ENCODE measurements around the gene STPG3.
A peak's percentile ranks its signal among the peaks of the same experiment; 100 is the strongest.

STPG3 gene

DNA sequence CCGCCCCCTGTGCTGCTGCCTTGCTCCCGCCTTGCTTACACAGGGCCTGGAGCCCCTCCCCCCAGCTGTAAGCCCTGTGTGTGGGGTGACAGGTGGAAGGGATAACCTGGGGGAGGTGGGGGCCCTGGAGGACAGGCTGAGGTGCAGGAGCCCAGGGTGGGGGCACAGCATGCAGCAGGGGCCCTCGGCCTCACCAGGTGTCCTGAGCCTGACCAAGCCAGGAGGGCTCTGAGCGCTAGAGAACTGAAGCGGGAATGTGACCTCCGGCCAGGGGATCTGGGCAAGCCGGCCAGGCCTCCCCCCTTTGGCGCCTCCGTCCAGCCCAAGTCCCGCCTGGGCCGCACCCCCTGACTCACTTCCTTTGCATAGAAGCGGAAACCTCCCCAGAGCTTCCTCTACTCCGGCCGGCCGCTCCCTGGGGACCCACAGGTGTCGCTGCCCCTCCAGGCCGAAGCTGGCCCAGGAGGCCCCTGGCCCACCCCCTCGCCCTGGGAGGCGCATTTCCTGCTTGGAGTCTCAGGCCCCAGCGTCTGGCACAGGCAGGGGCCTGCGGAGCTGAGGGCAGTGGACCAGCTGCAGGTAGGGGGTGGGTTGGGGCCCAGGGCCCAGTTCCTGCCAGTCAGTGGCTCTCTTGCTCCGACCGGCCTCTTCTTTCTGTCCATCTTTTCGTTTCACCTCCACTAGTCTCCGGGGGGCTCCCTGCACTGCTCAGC, 26.4 kb downstream of the STPG3 start, which contains the start of gene TOR4A:
TSS of gene TOR4A (plus strand) at position 398 of the 713 bp plus-strand sequence. CDS start 964 bp downstream, outside the sequence.
- DNase-seq, result peak; percentile 73
- peak within 1 kb of the TSS; percentile 75 for H2AFZ ChIP-seq (ENCODE audit: low read length)
- peak within 1 kb of the TSS; percentile 74 for H3K4me3 ChIP-seq (ENCODE audit: low read length)

DNA sequence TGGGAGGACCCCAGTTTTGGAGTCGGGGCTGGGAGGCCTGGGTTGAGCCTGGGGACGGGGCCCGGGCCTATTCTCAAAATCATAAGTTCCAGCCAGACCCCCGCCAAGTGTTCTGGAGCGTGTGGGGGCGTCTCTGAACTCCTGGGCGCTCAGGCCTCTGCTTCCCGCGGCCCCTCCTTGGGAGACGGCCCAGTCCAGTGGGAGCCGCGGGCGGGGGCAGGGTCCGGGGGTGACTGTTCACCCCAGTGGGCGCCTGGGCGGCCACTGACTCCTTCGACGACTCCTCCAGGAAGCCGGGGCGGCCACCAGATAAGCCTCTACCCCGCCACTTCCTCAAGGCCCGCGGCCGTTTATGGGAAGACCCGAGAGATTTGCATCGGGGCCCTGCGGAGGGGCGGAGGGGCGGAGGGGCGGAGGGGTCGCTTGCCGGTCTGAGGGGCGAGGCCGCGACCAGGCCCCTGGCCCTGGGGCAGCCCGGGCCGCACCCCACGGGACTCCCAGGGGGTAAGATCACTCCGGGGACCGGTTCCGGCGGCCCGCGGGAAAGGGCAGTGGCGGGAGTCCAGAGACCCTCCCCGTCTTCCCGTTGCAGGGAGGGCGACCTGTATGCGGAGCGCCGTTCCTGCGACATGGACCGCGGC, 27.1 kb downstream of the STPG3 start:
- Histone ChIP-seq H3K4me2 (ENCODE audit: low read depth, low read length) (peak overlapping the region; percentile 79), H3K27me3 (replicated peaks; ENCODE audit: insufficient read depth, low read length) (no peaks in the 10 kb centered on the region), H3K4me1 (ENCODE audit: low read length) (peaks cover 3% of the 10 kb centered on the region; the same call in 1 of the 2 replicates), H4K20me1 (ENCODE audit: insufficient read depth, low read length) (no peaks in the 10 kb centered on the region), H2AFZ (ENCODE audit: low read length) (peak overlapping the region; percentile 75), H3K9me2 (replicated peaks; ENCODE audit: insufficient read depth, low read length) (no peaks in the 10 kb centered on the region), H3K9me3 (replicated peaks; ENCODE audit: insufficient read depth, low read length) (no peaks in the 10 kb centered on the region), H3K36me3 (replicated peaks; ENCODE audit: insufficient read depth, low read length) (no peaks in the 10 kb centered on the region), H3F3A (ENCODE audit: insufficient read depth, low read length) (no peaks in the 10 kb centered on the region), H3K9ac (ENCODE audit: low read length) (peak overlapping the region; percentile 70; the same call in 1 of the 2 replicates), H3K4me3 (ENCODE audit: low read length) (peak overlapping the region; percentile 74), H3K79me2 (ENCODE audit: low read length) (peaks cover 8% of the 10 kb centered on the region; the same call in 1 of the 2 replicates), H3K27ac (ENCODE audit: low read length) (no peak overlapping the region; the same call in 1 of the 2 replicates)
- TF ChIP-seq EZH2phosphoT487 (IDR thresholded peaks at IDR 0.05; ENCODE audit: low read length) (no peak), EZH2 (optimal IDR thresholded peaks at IDR 0.05; ENCODE audit: low read depth, low read length) (no peak)
- TF ChIP-seq, protein P1, sequence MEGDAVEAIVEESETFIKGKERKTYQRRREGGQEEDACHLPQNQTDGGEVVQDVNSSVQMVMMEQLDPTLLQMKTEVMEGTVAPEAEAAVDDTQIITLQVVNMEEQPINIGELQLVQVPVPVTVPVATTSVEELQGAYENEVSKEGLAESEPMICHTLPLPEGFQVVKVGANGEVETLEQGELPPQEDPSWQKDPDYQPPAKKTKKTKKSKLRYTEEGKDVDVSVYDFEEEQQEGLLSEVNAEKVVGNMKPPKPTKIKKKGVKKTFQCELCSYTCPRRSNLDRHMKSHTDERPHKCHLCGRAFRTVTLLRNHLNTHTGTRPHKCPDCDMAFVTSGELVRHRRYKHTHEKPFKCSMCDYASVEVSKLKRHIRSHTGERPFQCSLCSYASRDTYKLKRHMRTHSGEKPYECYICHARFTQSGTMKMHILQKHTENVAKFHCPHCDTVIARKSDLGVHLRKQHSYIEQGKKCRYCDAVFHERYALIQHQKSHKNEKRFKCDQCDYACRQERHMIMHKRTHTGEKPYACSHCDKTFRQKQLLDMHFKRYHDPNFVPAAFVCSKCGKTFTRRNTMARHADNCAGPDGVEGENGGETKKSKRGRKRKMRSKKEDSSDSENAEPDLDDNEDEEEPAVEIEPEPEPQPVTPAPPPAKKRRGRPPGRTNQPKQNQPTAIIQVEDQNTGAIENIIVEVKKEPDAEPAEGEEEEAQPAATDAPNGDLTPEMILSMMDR (IDR thresholded peaks at IDR 0.05; ENCODE audit: low read length), result no peak
- no peak for DNase-seq

More for the DNA sequence above, 26.4 kb downstream of the STPG3 start, which contains the start of gene TOR4A:
- H3K79me2 ChIP-seq (ENCODE audit: low read length), result peaks cover 8% of the 10 kb centered on the region; the same call in 1 of the 2 replicates
- H3F3A ChIP-seq (ENCODE audit: insufficient read depth, low read length), result no peaks in the 10 kb centered on the region
- H3K4me1 ChIP-seq (ENCODE audit: low read length), result peaks cover 3% of the 10 kb centered on the region; the same call in 1 of the 2 replicates
- H3K9me2 ChIP-seq (replicated peaks; ENCODE audit: insufficient read depth, low read length), result no peaks in the 10 kb centered on the region
- H3K9ac ChIP-seq (ENCODE audit: low read length), result peak within 1 kb of the TSS; percentile 70
- peak within 1 kb of the TSS; percentile 79 for H3K4me2 ChIP-seq (ENCODE audit: low read depth, low read length)
- no peaks in the 10 kb centered on the region for H3K9me3 ChIP-seq (replicated peaks; ENCODE audit: insufficient read depth, low read length)
- no peaks in the 10 kb centered on the region for H3K36me3 ChIP-seq (replicated peaks; ENCODE audit: insufficient read depth, low read length)
- TF ChIP-seq, protein P1 (IDR thresholded peaks at IDR 0.05; ENCODE audit: low read length), result peak; percentile 35
- no peak for TF ChIP-seq EZH2phosphoT487 (IDR thresholded peaks at IDR 0.05; ENCODE audit: low read length)
- no peaks in the 10 kb centered on the region for H4K20me1 ChIP-seq (ENCODE audit: insufficient read depth, low read length)
- H3K27me3 ChIP-seq (replicated peaks; ENCODE audit: insufficient read depth, low read length), result no peaks in the 10 kb centered on the region
- peak within 1 kb of the TSS; percentile 10; the same call in 1 of the 2 replicates for H3K27ac ChIP-seq (ENCODE audit: low read length)

DNA sequence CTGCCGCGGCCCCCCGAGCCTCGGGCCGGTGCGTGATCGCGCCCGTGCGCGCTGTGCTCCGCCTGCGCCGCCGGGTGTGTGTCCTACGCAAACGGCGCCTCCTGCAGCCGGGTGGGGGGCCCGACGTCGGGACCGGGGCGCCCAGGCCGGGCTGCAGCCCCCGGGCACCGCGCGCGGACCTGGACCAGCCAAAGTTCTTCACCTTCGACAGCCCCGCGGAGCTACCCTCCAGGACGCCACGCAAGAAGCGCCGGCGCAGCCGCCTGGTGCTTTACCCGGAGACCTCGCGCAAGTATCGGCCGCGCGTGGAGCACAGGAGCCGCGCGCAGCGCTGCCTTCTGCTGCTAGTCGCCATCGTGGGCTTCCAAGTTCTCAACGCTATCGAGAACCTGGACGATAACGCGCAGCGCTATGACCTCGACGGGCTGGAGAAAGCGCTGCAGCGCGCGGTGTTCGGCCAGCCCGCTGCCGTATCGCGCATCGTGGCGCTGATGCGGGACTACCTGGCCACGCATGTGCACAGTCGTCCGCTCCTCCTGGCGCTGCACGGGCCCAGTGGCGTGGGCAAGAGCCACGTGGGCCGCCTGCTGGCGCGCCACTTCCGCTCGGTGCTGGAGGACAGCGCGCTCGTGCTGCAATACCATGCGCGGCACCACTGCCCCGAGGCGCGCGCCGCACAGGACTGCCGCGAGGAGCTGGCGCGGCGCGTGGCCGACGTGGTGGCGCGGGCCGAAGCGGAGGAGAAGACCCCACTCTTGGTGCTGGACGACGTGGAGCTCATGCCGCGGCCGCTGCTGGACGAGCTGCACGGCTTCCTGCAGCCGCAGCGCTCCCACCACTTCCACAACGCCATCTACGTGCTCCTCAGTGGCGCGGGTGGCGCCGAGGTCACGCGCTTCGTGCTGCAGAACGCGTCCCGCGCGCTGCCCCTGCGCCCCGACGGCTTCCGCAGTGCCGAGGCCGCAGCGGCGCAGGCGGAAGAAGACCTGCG, 27.9 kb downstream of the STPG3 start:
- Histone ChIP-seq H3K27me3 (replicated peaks; ENCODE audit: insufficient read depth, low read length) (no peaks in the 10 kb centered on the region), H3K4me1 (ENCODE audit: low read length) (peaks cover 3% of the 10 kb centered on the region; the same call in 1 of the 2 replicates), H3K36me3 (replicated peaks; ENCODE audit: insufficient read depth, low read length) (no peaks in the 10 kb centered on the region), H3K9me2 (replicated peaks; ENCODE audit: insufficient read depth, low read length) (no peaks in the 10 kb centered on the region), H3K27ac (ENCODE audit: low read length) (no peak overlapping the region), H3K4me2 (ENCODE audit: low read depth, low read length) (no peak overlapping the region), H3K9ac (ENCODE audit: low read length) (no peak overlapping the region), H4K20me1 (ENCODE audit: insufficient read depth, low read length) (no peaks in the 10 kb centered on the region), H3K9me3 (replicated peaks; ENCODE audit: insufficient read depth, low read length) (no peaks in the 10 kb centered on the region), H2AFZ (ENCODE audit: low read length) (no peak overlapping the region), H3K4me3 (ENCODE audit: low read length) (no peak overlapping the region), H3K79me2 (ENCODE audit: low read length) (peaks cover 8% of the 10 kb centered on the region; the same call in 1 of the 2 replicates), H3F3A (ENCODE audit: insufficient read depth, low read length) (no peaks in the 10 kb centered on the region)
- TF ChIP-seq, protein P1 (IDR thresholded peaks at IDR 0.05; ENCODE audit: low read length), result no peak
- TF ChIP-seq EZH2 (optimal IDR thresholded peaks at IDR 0.05; ENCODE audit: low read depth, low read length) (no peak), EZH2phosphoT487 (IDR thresholded peaks at IDR 0.05; ENCODE audit: low read length) (no peak)
- no peak for DNase-seq

Measured in MM.1S (cell line).